HepG2 (cell line): ENCODE data around the gene IL2RA. TPM values are rescaled to one million over a fixed set of nuclear protein-coding genes. Genes with fewer than 3 reads are reported as not detected.

Experiments
- CENPX ChIP-seq: sonication (generic); formaldehyde crosslinking; IDR thresholded peaks from 2 replicates; pipeline ENCODE4 v1.9.0; 2021; ENCODE audit warnings: mild to moderate bottlenecking, missing genetic modification reagents, moderate library complexity
- CHCHD3 ChIP-seq: sonication (generic); formaldehyde crosslinking; IDR thresholded peaks from 2 replicates; pipeline ENCODE4 v1.8.0; 2022; ENCODE audit warnings: mild to moderate bottlenecking, missing genetic modification reagents, moderate library complexity
- DNMT1 ChIP-seq: sonication (generic); formaldehyde crosslinking; IDR thresholded peaks from 2 replicates; pipeline ENCODE4 v1.5.1; 2020; ENCODE audit warnings: mild to moderate bottlenecking, missing genetic modification reagents
- LCORL ChIP-seq, 2 experiments: fragments of 450-650 bp in 1 of 2; sonication (generic) in 1 of 2; formaldehyde crosslinking in 1 of 2; IDR thresholded peaks; 2 replicates each; pipeline versions ENCODE4 v1.5.0 to v1.6.1; 2017 to 2020; ENCODE audit warnings: antibody characterized with exemption in 1 of 2, missing genetic modification reagents in 1 of 2
- MAFK ChIP-seq, 2 experiments: IDR thresholded peaks in 1 of 2; conservative IDR thresholded peaks in 1 of 2; 2 replicates each; pipeline ENCODE4 v1.6.1; 2011; ENCODE audit warnings: improper control_type of control experiment in 2 of 2, low read length in 2 of 2
- NFE2L1 ChIP-seq: sonication (generic); formaldehyde crosslinking; IDR thresholded peaks from 2 replicates; pipeline ENCODE4 v1.4.0; 2020; ENCODE audit warnings: missing genetic modification reagents, mild to moderate bottlenecking, borderline replicate concordance
- RFXANK ChIP-seq: IDR thresholded peaks from 2 replicates; pipeline ENCODE4 v1.6.1; 2016
- RXRB ChIP-seq: IDR thresholded peaks from 2 replicates; pipeline ENCODE4 v1.6.1; 2016; ENCODE audit warnings: borderline replicate concordance, missing genetic modification reagents, missing compliant biosample characterization
- SMARCC2 ChIP-seq: fragments of 450-650 bp; IDR thresholded peaks from 2 replicates; pipeline ENCODE4 v1.6.1; 2017; ENCODE audit warnings: antibody characterized with exemption, mild to moderate bottlenecking
- SOX6 ChIP-seq, 2 experiments: fragments of 450-650 bp in 1 of 2; sonication (generic) in 1 of 2; formaldehyde crosslinking in 1 of 2; IDR thresholded peaks; 2 replicates each; pipeline versions ENCODE4 v1.4.0 to v1.6.1; 2017 to 2020; ENCODE audit warnings: antibody characterized with exemption in 1 of 2, mild to moderate bottlenecking in 1 of 2, missing genetic modification reagents in 1 of 2
- YY1 ChIP-seq: IDR thresholded peaks from 2 replicates; pipeline ENCODE4 v1.6.1; 2011; ENCODE audit warnings: low read length, low read depth, moderate library complexity, mild to moderate bottlenecking; ENCODE audit not compliant: insufficient read depth, insufficient replicate concordance
- ZNF124 ChIP-seq: sonication (generic); formaldehyde crosslinking; IDR thresholded peaks from 2 replicates; pipeline ENCODE4 v1.4.0; 2020; ENCODE audit warnings: missing genetic modification reagents
- ZNF333 ChIP-seq: sonication (generic); formaldehyde crosslinking; IDR thresholded peaks from 2 replicates; pipeline ENCODE4 v1.4.0; 2020; ENCODE audit warnings: mild to moderate bottlenecking, missing genetic modification reagents, borderline replicate concordance
- ZNF792 ChIP-seq: IDR thresholded peaks from 2 replicates; pipeline ENCODE4 v1.6.1; 2016
- polyA plus RNA-seq, 8 experiments: library from polyadenylated mRNA; depleted of rRNA in 3 of 8; stranded (reverse) in 7 of 8; unstranded in 1 of 8; fragments of >200 nt; fragmentation: Illumina TruSeq in 4 of 8; extraction: Trizol in 4 of 8; gene quantifications; 2 replicates each; pipeline versions ENCODE4 v1.2.1 to v1.2.3, GENCODE V29; 2011 to 2016; ENCODE audit warnings: low read depth in 4 of 8, missing spikeins in 1 of 8, mixed read lengths in 1 of 8; ENCODE audit not compliant: insufficient read depth in 1 of 8
- total RNA-seq, 5 experiments: library from RNA; depleted of rRNA; stranded (reverse); fragments of >200 nt; fragmentation: Illumina TruSeq; extraction: Trizol; gene quantifications; 2 replicates each; pipeline ENCODE4 v1.2.3, GENCODE V29; 2016; ENCODE audit warnings: low read depth in 1 of 5
- TF ChIP-seq, protein P1 (sequence below): sonication (generic); formaldehyde crosslinking; IDR thresholded peaks from 2 replicates; pipeline ENCODE4 v1.8.0; 2022; ENCODE audit warnings: low read depth, missing genetic modification reagents
- TF ChIP-seq, protein P2 (sequence below): sonication (generic); formaldehyde crosslinking; IDR thresholded peaks from 2 replicates; pipeline ENCODE4 v1.8.0; 2022; ENCODE audit warnings: missing genetic modification reagents, mild to moderate bottlenecking, borderline replicate concordance
- TF ChIP-seq, protein P3 (sequence below): sonication (generic); formaldehyde crosslinking; IDR thresholded peaks from 2 replicates; pipeline ENCODE4 v1.4.0; 2020; ENCODE audit warnings: low read depth, mild to moderate bottlenecking, missing genetic modification reagents
- TF ChIP-seq, protein P4 (sequence below): sonication (generic); formaldehyde crosslinking; IDR thresholded peaks from 2 replicates; pipeline ENCODE4 v1.8.1; 2023; ENCODE audit warnings: mild to moderate bottlenecking, inconsistent platforms, moderate library complexity, missing genetic modification reagents, borderline replicate concordance
- TF ChIP-seq, protein P5 (sequence below): sonication (generic); formaldehyde crosslinking; IDR thresholded peaks from 2 replicates; pipeline ENCODE4 v1.4.0; 2020; ENCODE audit warnings: missing genetic modification reagents

IL2RA gene
- total and polyA plus RNA-seq, 2 of the 13 experiments (the other 11 are each of a cell fraction or from before 2014, with no cell fraction given): not detected

DNA sequence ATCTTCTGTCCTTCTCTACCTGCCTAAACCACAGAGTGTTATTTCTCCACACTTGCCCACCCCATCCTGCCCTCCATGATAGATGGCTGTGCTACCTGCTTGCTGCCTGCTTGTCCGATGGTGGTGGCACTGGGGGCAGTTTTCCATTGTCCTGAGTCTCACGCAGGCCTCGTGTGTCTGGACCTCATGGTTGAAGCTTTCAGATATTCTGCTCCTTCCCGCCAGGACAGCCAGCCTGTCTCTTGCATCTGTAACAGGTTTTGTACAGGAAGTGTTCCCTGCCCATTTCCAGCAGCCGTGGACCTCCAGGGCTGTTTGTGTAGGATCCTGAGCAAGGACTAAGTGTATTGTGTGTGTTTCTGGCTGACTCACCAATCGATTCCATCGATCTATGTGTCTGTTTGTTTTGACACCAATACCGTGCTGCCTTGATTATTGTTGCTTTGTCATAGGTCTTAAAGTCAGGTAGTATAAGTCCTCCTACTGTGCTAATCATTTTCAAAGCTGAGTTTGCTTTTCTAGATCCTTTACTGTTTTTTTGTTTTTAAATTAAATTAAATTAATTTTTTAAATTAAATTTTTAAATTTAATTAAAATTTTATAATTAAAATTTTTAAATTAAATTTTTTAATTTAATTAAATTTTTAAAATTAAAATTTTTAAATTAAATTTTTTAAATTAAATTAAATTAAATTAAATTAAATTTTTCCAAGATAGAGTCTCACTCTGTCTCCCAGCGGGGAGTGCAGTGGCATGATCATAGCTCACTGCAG, 93.3 kb downstream of the IL2RA start (continued):
- TF ChIP-seq ZNF124 (CRISPR knock-in tag): peak; percentile 70; the same call in 1 of the 2 replicates
- TF ChIP-seq LCORL (IDR thresholded peaks at IDR 0.05): no peak
- TF ChIP-seq LCORL (CRISPR knock-in tag; IDR thresholded peaks at IDR 0.05): 0 out of 2 replicates have a peak, but pooled peaks have one; percentile 35
- TF ChIP-seq CHCHD3 (CRISPR knock-in tag): no peak
- TF ChIP-seq DNMT1 (CRISPR knock-in tag): no peak
- TF ChIP-seq ZNF792 (CRISPR knock-in tag): no peak
- TF ChIP-seq, protein P1, sequence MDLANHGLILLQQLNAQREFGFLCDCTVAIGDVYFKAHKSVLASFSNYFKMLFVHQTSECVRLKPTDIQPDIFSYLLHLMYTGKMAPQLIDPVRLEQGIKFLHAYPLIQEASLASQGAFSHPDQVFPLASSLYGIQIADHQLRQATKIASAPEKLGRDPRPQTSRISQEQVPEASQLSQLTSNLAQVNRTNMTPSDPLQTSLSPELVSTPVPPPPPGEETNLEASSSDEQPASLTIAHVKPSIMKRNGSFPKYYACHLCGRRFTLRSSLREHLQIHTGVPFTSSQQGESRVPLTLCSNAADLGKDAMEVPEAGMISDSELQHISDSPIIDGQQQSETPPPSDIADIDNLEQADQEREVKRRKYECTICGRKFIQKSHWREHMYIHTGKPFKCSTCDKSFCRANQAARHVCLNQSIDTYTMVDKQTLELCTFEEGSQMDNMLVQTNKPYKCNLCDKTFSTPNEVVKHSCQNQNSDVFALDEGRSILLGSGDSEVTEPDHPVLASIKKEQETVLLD (CRISPR knock-in tag): peak; percentile 30; the same call in 1 of the 2 replicates
- peak; percentile 32; the same call in 1 of the 2 replicates for TF ChIP-seq ZNF333
- no peak for TF ChIP-seq NFE2L1 (CRISPR knock-in tag)
- TF ChIP-seq RFXANK: no peak
- TF ChIP-seq, protein P2, sequence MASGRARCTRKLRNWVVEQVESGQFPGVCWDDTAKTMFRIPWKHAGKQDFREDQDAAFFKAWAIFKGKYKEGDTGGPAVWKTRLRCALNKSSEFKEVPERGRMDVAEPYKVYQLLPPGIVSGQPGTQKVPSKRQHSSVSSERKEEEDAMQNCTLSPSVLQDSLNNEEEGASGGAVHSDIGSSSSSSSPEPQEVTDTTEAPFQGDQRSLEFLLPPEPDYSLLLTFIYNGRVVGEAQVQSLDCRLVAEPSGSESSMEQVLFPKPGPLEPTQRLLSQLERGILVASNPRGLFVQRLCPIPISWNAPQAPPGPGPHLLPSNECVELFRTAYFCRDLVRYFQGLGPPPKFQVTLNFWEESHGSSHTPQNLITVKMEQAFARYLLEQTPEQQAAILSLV (CRISPR knock-in tag): no peak
- TF ChIP-seq, protein P3, sequence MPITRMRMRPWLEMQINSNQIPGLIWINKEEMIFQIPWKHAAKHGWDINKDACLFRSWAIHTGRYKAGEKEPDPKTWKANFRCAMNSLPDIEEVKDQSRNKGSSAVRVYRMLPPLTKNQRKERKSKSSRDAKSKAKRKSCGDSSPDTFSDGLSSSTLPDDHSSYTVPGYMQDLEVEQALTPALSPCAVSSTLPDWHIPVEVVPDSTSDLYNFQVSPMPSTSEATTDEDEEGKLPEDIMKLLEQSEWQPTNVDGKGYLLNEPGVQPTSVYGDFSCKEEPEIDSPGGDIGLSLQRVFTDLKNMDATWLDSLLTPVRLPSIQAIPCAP (CRISPR knock-in tag): no peak
- TF ChIP-seq, protein P4, sequence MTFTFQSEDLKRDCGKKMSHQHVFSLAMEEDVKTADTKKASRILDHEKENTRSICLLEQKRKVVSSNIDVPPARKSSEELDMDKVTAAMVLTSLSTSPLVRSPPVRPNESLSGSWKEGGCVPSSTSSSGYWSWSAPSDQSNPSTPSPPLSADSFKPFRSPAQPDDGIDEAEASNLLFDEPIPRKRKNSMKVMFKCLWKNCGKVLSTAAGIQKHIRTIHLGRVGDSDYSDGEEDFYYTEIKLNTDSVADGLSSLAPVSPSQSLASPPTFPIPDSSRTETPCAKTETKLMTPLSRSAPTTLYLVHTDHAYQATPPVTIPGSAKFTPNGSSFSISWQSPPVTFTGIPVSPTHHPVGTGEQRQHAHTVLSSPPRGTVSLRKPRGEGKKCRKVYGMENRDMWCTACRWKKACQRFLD (CRISPR knock-in tag): no peak
- TF ChIP-seq MAFK (conservative IDR thresholded peaks at IDR 0.05 in 1 of 2, IDR thresholded peaks at IDR 0.05 in 1 of 2; ENCODE audit: low read length in 2 of 2): peak in 1 of 2 experiments; percentile 39; a peak in 1 of 4 replicates
- TF ChIP-seq, protein P5, sequence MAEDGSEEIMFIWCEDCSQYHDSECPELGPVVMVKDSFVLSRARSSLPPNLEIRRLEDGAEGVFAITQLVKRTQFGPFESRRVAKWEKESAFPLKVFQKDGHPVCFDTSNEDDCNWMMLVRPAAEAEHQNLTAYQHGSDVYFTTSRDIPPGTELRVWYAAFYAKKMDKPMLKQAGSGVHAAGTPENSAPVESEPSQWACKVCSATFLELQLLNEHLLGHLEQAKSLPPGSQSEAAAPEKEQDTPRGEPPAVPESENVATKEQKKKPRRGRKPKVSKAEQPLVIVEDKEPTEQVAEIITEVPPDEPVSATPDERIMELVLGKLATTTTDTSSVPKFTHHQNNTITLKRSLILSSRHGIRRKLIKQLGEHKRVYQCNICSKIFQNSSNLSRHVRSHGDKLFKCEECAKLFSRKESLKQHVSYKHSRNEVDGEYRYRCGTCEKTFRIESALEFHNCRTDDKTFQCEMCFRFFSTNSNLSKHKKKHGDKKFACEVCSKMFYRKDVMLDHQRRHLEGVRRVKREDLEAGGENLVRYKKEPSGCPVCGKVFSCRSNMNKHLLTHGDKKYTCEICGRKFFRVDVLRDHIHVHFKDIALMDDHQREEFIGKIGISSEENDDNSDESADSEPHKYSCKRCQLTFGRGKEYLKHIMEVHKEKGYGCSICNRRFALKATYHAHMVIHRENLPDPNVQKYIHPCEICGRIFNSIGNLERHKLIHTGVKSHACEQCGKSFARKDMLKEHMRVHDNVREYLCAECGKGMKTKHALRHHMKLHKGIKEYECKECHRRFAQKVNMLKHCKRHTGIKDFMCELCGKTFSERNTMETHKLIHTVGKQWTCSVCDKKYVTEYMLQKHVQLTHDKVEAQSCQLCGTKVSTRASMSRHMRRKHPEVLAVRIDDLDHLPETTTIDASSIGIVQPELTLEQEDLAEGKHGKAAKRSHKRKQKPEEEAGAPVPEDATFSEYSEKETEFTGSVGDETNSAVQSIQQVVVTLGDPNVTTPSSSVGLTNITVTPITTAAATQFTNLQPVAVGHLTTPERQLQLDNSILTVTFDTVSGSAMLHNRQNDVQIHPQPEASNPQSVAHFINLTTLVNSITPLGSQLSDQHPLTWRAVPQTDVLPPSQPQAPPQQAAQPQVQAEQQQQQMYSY: no peak
- TF ChIP-seq YY1: peak; percentile 14
- no peak for TF ChIP-seq CENPX (CRISPR knock-in tag)
- TF ChIP-seq SOX6 (IDR thresholded peaks at IDR 0.05): no peak
- TF ChIP-seq SOX6 (CRISPR knock-in tag; IDR thresholded peaks at IDR 0.05): peak; percentile 99
- TF ChIP-seq RXRB: peak; percentile 87
- no peak for TF ChIP-seq SMARCC2
